LNCaP clone FGC (cell line): ENCODE measurements around the gene SMIM35.
A peak's percentile ranks its signal among the peaks of the same experiment; 100 is the strongest.
"Not testable (repeated sequence)": the region's sequence is repeated elsewhere in the genome, so short reads cannot be mapped to it uniquely, and the experiment has no call there.

Experiments
- DNase-seq: peaks from one replicate; pipeline ENCODE4 v3.0.0-alpha.2; 2011; ENCODE audit warnings: low read depth
- H3K4me3 ChIP-seq: 2 replicates; pipeline ENCODE4 v1.5.1; 2011; ENCODE audit warnings: mild to moderate bottlenecking, low read depth, low read length, control low read depth
- TF ChIP-seq, protein P1 (sequence below): IDR thresholded peaks from 2 replicates; pipeline ENCODE4 v1.5.1; 2012; ENCODE audit warnings: mild to moderate bottlenecking; ENCODE audit not compliant: control insufficient read depth, insufficient read depth; ENCODE audit errors: extremely low read depth

Gene SMIM35

DNA sequence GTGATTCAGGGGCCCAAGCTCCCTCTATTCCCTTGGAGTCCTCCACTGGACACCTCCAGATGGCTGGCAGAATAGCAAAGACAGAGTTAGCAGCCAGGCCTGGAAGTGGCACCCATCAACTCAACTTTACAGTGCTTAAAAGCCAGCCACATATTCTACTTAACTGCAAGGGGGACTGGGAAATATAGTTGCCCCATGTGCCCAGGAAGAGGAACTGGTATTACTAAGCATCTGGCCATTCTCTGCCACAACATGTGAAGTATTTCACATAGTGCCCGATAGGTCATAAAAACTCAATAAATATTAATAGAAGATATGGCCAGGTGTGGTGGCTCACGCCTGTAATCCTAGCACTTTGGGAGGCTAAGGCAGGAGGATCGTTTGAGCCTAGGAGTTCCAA lies 106.0 kb downstream of the SMIM35 start:
- no peak overlapping the region for H3K4me3 ChIP-seq
- TF ChIP-seq, protein P1, sequence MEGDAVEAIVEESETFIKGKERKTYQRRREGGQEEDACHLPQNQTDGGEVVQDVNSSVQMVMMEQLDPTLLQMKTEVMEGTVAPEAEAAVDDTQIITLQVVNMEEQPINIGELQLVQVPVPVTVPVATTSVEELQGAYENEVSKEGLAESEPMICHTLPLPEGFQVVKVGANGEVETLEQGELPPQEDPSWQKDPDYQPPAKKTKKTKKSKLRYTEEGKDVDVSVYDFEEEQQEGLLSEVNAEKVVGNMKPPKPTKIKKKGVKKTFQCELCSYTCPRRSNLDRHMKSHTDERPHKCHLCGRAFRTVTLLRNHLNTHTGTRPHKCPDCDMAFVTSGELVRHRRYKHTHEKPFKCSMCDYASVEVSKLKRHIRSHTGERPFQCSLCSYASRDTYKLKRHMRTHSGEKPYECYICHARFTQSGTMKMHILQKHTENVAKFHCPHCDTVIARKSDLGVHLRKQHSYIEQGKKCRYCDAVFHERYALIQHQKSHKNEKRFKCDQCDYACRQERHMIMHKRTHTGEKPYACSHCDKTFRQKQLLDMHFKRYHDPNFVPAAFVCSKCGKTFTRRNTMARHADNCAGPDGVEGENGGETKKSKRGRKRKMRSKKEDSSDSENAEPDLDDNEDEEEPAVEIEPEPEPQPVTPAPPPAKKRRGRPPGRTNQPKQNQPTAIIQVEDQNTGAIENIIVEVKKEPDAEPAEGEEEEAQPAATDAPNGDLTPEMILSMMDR: no peak
- no peak for DNase-seq

DNA sequence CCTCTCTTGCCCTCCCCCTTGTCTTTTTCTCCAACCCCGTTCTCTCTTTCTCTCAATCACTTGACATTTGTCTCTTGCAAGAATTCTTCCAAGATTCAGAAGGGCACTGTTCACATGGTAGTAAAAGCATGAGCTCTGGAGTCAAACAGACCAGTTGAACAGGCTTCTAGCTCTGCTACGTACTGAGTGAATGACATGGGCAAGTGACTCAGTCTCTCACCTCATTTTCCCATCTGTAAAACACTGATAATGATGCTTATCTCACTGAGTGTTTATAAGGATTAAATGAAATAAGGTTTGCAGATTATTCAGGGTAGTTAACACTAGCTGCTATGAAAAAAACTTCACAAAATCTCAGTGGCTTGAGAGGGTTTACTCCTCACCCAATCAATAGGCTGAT lies 106.5 kb downstream of the SMIM35 start:
- peak; percentile 19 for DNase-seq
- TF ChIP-seq, protein P1: no peak
- no peak overlapping the region for H3K4me3 ChIP-seq

DNA sequence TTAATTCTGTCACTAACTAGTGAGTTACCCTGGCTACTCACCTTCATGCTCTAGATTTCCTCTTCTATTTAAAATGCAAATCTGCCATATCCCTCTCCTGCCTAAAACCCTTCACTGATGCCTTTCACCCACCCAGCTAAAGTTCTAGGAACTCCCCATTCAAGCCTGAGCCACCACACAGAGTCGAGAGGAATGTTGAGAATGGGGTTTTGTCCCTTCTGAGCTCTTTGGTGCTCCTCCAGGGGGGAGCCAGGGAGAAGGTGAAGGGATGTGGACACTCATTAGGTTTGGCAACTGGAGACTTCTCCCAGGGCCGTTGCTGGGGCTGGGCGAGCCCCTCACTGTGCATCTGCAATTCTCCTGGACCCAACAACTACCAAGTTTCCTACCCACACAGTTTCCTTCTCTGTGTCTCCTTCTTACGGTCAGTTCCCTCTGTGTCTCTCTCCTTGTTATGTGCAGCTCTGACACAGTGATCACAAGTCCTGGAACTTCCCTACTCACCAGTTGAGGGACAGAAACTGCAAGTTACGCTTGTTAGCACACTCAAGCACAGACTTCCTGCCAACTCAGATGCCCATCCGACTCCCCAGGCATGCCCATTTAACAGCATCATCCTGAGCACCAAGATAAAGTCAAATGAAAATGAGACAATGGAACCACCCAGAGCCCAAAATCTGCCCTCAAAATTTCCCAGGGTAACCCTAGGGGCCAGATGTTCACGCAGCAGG lies 107.1 kb downstream of the SMIM35 start:
- H3K4me3 ChIP-seq: no peak overlapping the region
- TF ChIP-seq, protein P1: no peak
- DNase-seq: no peak

DNA sequence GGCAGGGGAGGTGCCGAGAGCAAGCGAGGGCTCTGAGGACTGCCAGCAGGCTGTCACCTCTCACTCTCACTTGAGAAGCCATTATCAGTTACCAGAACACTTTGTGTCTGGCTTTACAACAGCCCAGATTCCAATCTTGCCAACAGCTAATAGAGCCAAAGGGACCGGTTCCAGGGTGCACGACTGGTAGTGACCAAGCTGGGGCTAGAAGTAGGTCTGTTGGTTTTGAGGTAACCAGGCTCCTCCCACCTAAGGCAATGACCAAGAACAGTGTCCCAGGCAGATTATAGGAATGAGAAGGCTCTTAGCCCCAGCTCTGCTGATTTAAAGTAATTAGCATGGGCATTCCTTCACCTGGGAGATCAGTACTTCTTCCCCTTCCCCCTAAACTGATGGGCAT lies 107.8 kb downstream of the SMIM35 start:
- H3K4me3 ChIP-seq: no peak overlapping the region
- DNase-seq: no peak
- TF ChIP-seq, protein P1: no peak

DNA sequence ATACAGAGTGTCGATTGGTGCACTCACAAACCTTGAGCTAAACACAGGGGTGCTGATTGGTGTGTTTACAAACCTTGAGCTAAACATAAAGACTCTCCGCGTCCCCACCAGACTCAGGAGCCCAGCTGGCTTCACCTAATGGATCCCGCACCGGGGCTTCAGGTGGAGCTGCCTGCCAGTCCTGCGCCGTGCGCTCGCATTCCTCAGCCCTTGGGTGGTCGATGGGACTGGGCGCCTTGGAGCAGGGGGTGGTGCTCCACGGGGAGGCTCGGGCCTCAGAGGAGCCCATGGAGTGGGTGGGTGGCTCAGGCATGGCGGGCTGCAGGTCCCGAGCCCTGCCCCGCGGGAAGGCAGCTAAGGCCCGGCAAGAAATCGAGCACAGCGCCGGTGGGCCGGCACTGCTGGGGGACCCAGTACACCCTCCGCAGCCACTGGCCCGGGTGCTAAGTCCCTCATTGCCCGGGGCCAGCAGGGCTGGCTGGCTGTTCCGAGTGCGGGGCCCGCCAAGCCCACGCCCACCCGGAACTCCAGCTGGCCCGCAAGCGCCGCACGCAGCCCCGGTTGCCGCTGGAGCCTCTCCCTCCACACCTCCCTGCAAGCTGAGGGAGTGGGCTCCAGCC lies 108.4 kb downstream of the SMIM35 start:
- not testable (repeated sequence) for DNase-seq, H3K4me3 ChIP-seq

DNA sequence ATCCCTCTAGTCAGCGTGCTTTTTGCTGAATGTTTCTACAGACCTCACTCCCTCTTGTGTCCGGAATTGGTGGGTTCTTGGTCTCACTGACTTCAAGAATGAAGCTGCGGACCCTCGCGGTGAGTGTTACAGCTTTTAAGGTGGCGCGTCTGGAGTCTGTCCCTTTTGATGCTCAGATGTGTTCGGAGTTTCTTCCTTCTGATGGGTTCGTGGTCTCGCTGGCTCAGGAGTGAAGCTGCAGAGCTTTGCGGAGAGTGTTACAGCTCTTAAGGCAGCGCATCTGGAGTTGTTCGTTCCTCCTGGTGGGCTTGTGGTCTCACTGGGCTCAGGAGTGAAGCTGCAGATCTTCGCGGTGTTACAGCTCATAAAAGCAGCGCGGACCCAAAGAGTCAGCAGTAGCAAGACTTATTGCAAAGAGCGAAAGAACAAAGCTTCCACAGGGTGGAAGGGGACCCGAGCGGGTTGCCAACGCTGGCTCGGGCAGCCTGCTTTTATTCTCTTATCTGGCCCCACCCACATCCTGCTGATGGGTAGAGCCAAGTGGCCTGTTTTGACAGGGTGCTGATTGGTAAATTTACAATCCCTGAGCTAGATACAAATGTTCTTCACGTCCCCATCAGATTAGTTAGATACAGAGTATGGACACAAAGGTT lies 109.0 kb downstream of the SMIM35 start:
- DNase-seq, H3K4me3 ChIP-seq: not testable (repeated sequence)

DNA sequence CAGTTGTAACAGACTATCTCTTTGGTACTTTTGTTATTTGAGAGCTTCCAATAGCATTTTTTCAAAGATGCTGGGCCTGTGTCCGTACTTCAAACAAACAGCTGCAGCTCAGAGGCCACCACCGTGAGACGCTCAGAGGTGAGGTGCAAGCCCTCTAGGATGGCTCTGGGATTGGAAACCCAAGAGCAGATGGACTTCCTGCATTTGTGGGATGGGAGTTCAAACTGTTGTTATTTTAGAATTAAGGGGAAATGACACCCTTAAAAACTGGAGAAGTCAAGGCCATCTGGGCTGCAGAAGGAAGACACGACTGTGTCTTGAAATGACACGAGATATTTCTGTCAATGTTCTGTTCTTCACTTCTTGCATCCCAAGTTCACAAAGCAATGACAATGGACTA lies 109.7 kb downstream of the SMIM35 start:
- no peak for DNase-seq
- no peak overlapping the region for H3K4me3 ChIP-seq
- TF ChIP-seq, protein P1: no peak

DNA sequence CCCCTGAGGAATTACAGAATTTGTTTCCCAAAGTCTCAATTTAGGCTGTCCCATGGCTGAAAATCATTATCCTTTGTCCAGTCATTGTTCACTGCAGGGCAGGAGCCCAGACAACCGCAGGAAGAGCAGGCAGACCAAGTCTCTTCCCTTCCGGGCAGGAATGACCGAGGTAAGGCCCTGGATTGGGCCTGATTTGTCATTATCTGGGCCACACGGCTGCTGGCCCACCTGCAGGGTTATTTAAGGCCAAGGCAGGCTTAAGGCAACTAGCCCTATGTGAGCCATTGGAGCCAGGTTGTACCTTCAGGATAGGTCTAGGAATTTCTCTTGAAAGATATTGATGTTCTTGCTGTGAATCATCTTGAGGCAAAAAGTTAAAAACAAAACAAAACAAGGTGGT lies 110.3 kb downstream of the SMIM35 start:
- no peak overlapping the region for H3K4me3 ChIP-seq
- no peak for DNase-seq
- TF ChIP-seq, protein P1: no peak
